Upper lobe of left lung (tissue), 4 donors: ENCODE data around the gene BPI.

Source experiments
- EP300 ChIP-seq, 4 donors: sonication (generic); formaldehyde crosslinking; IDR thresholded peaks; one replicate each; pipeline ENCODE4 v1.5.1; 2017; ENCODE audit warnings: antibody characterized with exemption in 4 of 4, control low read depth in 2 of 4
- POLR2AphosphoS5 ChIP-seq, 2 donors: sonication (generic); formaldehyde crosslinking; IDR thresholded peaks; one replicate each; pipeline ENCODE4 v1.5.1; 2017; ENCODE audit warnings: antibody characterized with exemption in 2 of 2
- TF ChIP-seq, protein P1 (sequence below), 6 experiments: fragments of 450-650 bp in 4 of 6; fragments of 200-600 bp in 2 of 6; sonication (generic) in 2 of 6; IDR thresholded peaks; one replicate each; pipeline ENCODE4 v1.5.1; 2016 to 2019; ENCODE audit warnings: antibody characterized with exemption in 6 of 6

- TF ChIP-seq, protein P1, sequence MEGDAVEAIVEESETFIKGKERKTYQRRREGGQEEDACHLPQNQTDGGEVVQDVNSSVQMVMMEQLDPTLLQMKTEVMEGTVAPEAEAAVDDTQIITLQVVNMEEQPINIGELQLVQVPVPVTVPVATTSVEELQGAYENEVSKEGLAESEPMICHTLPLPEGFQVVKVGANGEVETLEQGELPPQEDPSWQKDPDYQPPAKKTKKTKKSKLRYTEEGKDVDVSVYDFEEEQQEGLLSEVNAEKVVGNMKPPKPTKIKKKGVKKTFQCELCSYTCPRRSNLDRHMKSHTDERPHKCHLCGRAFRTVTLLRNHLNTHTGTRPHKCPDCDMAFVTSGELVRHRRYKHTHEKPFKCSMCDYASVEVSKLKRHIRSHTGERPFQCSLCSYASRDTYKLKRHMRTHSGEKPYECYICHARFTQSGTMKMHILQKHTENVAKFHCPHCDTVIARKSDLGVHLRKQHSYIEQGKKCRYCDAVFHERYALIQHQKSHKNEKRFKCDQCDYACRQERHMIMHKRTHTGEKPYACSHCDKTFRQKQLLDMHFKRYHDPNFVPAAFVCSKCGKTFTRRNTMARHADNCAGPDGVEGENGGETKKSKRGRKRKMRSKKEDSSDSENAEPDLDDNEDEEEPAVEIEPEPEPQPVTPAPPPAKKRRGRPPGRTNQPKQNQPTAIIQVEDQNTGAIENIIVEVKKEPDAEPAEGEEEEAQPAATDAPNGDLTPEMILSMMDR (IDR thresholded peaks at IDR 0.05): no peak
- TF ChIP-seq POLR2AphosphoS5 (IDR thresholded peaks at IDR 0.05): no peak
- no peak for TF ChIP-seq EP300 (IDR thresholded peaks at IDR 0.05)
Observed at GRCh38 chr20:38345643-38346042, 41.7 kb downstream of the BPI start.
